HG03280 (cell line): Measurements from ENCODE around the gene GTF3C5.
"Not testable (repeated sequence)": the region's sequence is repeated elsewhere in the genome, so short reads cannot be mapped to it uniquely, and the experiment has no call there.

Experiments used
- ATAC-seq: cut with Tn5 transposase; IDR thresholded peaks from one replicate; pipeline ENCODE4 v1.9.1; 2021; ENCODE audit warnings: mild to moderate bottlenecking, moderate library complexity; ENCODE audit not compliant: unreplicated experiment

GTF3C5 gene

DNA sequence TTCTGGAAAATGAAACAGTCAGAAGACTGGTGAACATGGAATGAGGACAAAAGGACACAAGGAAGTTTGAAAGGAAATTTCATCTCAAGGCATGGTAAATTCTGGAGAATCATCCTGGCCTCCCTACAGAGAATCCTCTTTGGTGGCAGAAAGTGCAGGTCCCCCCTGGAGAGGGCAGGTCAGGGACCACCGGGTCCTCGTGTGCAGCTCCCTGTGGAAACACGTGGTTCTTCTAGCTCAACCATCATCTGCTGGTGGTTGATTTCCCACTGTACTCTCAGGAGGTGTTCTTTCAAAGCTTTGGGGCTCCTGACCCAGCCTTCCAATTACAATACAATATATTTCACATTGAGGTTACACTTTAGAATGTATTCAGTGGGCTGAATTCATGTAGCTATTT is 2.6 kb upstream of the GTF3C5 start:
- ATAC-seq, result no peak

DNA sequence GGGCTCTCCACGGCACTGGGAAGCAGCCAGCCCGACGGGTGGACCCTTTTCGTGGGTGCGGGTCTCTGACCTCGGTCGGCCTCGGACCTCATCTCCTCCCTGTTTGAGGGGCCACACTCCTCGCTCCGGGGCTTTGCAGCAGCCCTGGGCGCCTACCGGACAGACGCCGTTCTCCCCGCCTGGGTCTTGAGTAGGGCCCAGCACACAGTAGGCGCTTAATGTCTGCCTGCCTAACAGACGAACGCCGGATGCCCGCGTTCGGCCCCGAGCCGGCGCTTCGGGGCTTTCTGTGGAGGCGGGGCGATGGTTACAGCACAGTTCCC is 842 bp upstream of the GTF3C5 start:
- peak; percentile 9 for ATAC-seq

DNA sequence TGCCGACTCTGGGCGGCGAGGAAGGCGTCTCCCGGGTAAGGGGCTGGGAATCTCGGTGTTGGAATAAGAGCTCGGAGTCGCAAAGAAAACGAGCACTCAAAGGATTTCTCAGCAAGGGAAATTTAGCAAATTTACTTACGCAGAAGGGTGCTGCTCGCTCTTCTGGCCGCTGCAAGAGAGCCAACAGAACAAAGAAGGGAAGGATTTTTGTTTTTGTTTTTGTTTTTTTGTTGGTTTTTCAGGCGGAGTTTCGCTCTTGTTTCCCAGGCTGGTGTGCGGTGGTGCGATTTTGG is 279 bp downstream of the GTF3C5 start:
- ATAC-seq, result no peak

DNA sequence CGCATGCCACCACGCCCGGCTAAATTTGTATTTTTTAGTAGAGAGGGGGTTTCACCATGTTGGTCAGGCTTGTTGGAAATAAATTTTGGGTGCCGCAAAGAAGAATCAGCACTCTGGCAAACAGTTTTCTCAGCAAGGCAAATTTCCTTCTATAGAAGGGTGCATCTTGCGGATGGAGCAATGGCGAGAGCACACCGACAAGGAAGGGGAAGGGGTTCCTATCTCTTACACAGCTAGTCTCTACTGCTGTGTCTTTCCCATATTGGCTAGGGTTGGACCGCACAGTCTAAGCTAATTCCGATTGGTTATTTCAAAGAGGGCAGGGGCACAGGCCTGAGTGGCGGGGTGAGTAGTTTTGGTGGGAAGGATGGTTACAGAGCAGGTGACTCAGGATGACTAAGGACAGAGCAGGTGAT is 707 bp downstream of the GTF3C5 start:
- ATAC-seq, result no peak

DNA sequence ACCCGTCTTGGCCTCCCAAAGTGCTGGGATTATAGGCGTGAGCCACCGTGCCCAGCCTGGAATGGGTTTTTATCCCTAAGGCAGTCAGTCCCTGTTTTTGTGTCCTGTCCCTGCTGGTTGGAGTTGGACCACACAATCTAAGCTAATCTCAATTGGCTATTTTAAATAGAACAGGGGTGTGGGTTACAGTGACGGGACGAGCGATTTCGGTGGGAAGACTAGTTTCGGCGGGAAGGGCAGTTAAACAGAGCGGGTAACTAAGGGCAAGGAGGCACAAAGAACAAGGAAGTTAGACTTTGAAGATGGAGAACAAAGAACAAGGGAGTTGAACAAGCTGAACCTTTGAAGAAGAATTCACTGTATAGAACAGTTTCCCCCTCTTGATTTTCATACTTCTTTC is 1.4 kb downstream of the GTF3C5 start:
- no peak for ATAC-seq

DNA sequence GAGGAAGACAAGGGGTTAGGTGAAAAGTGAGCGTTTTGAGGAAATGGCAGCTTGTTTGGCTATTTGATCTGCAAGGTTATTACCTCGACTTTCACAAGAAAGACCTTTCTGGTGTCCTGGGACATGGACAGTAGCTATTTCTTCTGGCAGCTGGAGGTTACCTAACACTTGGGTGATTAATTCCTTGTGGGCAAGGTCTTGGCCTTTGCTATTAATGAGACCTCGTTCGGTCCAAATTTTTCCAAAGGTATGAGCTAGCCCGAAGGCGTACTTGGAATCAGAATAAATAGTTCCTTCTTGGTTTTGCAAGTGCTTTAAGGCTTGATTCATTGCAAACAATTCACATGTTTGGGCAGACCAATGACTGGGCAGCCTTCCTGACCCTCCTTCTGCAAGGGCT is 4.9 kb downstream of the GTF3C5 start:
- no peak for ATAC-seq

DNA sequence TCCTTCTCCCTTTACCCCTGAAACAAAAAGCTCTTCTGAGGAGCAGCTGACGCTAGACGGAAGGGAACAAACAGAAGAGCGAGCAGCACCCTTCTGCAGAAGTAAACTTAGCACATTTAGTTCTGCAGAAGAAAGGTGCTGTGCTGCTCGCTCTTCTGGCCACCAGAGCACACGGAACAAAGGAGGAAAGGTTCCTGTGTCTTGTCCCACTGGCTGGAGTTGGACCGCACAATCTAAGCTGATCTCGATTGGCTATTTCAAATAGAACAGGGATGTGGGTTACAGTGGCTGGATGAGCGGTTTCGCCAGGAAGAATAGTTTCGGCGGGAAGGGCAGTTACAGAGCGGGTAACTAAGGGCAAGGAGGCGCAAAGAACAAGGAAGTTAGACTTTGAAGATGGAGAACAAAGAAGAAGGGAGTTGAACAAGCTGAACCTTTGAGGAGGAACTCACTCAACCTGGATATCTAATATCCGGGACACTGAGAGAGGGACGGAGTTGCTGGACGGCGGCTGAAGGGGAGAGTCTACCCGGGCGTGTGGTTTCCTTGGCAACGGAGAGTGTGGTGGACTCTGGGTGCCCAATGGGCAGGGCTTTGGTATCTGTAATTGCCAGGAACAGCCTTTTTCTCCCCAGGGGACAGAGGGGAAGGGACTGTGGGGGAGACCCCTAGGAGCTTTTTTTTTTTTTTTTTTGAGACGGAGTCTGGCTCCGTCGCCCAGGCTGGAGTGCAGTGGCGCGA is 7.1 kb downstream of the GTF3C5 start:
- no peak for ATAC-seq

DNA sequence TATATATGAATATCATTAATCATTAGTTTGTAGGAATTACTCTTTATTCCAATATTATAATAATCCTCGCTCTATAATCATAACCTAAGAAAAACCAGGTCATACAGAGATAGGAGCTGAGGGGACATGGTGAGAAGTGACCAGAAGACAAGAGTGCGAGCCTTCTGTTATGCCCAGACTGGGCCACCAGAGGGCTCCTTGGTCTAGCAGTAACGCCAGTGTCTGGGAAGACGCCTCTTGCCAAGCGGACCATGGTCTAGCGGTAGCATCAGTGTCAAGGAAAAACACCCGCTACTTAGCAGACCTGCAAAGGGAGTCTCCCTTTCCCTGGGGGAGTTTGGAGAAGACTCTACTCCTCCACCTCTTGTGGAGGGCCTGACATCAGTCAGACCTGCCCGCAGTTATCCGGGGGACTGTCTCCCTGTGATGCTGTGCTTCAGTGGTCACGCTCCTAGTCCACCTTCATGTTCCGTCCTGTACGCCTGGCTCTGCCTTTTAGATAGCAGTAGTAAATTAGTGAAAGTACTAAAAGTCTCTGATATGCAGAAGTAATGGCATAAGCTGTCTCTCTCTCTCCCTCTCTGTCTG is 10.2 kb downstream of the GTF3C5 start:
- not testable (repeated sequence) for ATAC-seq

DNA sequence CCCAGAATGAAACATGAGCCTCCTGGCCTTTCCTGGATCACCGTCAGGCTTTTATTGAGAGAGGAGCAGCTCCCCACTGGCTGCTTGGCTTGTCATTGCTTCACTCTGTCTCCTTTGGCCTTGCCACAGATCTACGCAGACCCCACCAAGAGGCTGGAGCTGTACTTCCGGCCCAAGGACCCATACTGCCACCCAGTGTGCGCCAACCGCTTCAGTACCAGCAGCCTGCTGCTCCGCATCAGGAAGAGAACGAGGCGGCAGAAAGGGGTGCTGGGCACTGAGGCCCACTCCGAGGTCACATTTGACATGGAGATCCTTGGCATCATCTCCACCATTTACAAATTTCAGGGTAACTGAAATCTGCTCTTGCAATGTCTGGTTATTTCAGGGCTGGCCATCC is 11.2 kb downstream of the GTF3C5 start:
- no peak for ATAC-seq

DNA sequence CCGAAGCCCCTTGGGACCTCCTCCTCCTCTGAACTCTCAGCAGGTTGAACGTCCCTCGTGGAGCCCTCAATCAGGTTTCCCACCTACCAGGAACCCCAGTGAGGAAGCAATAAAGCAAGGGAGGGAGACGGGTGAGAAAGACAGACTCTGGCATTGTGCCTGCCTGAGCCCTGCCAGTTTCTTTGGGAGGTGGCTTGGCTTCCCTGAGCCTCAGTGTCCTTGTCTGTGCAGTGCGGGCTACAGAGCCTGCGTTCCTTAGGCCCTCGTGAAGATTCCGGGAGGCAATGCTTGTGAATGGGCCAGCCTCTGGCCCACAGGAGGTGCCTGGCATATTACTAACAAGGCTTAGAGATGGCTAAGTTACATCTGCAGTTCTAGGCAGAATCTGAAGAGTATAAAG is 11.9 kb downstream of the GTF3C5 start:
- ATAC-seq, result no peak

DNA sequence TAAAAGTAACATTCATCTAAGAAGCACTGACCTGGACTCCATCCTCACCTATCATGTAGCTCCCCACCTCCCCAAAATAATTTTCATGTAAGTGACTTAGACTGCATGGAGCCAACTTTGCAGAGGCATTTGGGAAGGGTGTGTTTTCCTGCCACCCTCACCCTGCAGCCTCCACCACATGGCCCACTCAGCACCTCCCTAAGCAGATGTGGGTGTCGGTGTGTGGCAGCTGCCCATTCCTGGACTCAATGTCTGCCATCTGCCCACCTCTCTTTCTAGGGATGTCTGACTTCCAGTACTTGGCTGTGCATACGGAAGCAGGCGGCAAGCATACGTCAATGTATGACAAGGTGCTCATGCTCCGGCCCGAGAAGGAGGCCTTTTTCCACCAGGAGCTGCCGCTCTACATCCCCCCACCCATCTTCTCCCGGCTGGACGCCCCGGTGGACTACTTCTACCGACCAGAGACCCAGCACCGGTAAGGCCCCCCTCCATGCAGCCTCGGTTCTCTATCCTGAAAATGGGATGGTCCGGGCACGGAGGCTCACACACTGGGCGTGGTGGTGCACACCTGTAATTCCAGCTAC is 12.7 kb downstream of the GTF3C5 start:
- ATAC-seq, result no peak

DNA sequence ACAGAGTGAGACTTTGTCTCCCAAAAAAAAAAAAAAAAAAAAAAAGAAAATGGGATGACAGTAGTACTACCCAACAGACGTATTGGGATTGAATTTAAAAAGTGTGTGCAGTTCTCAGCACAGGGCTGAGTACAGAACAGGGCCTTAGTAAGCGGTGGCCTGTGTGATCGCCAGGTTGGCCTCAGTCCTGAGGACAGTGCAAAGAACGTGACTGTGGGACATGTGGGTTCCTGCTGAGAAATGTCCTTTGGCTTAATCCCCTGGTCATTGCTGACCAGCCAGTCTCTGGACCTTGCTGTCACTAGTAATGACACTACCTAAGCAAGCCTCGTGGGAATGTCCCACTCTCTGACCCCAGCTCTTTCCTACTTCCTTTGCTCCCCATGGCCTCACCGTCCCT is 13.3 kb downstream of the GTF3C5 start:
- no peak for ATAC-seq

DNA sequence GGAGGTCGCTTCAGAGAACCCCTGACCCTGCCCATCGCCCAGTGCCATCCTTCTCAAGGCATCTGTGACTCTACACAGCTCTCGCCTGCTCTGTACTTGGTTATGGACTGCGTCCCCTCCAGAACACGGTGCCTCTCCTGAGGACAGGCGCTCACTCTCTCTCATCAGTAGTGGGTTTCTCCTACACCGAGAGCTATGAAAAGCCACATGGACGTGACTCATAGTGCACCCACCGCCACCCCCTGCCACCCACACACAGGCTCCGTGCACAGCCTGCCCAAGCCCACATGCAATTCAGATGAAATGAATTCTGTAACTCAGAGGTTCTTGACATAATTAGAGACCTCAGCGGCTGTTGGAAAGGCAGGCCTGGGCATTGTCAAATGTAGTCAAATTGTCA is 13.9 kb downstream of the GTF3C5 start:
- no peak for ATAC-seq

DNA sequence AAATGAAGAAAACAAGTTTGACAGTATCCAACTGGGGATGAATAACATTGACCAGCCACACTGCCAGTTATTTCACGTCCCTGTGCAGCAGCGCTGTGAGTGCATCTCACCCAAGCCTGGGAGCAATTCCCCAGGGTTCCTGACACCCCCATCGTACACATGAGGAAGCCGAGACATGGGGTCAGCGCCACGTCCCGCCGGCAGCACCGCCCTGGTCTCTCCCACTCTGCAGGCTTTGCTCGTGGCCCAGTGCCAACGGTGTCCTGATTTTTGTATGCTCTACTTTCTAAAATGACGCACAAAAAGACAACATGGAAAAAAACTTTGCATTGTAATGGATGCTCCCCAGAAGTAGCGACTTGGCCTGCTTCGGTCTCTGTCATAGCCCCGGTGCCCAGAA is 14.3 kb downstream of the GTF3C5 start:
- no peak for ATAC-seq

DNA sequence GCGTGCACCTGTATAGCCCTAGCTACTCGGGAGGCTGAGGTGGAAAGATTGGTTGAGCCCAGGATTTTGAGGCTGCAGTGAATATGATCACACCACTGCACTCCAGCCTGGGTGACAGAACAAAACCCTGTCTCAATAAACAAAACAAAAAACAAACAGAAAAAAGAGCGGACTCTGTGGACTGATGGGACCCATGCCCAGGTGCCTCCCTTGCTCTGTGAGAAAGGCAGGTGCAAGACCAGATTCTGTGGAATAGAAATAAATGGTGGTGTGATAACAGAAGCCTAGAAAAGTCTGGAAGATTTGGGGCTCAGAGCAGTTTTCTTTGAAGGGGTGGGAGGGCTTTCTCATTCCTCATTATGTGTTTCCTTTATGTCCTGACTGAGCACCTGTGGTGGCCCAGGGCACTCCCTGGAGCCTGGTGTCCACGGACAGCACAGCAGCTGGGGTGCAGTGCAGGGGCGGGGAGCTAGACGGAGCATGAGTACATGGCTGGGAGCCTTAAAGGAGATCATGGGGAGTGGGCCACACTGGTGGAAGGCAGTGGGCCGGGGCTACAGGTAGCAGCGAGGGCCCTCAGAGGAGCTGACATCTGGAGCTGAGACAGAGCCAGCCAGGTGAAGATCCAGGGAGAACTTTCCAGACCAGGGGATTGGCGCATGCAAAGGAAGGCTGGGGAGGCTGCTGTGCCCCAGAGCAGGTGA is 15.6 kb downstream of the GTF3C5 start:
- no peak for ATAC-seq

DNA sequence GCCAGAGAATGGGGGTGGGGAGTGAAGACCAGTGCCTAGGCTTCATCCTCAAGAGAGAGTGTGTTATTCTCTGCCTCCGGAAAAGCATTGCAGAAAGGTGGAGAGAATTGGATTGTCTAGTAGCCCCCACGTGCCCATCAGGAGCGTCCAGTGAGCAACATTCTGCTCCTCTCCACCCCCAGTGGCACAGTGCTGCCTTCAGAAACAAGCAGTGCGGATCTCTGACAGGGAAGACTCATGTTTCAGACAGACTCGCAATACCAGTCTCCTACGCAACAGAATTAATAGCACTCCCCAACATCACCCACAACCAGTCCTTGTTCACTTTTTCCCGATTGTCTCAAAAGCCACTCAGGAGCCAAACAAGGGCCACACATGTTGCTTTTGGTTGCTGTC is 16.1 kb downstream of the GTF3C5 start:
- ATAC-seq, result no peak

DNA sequence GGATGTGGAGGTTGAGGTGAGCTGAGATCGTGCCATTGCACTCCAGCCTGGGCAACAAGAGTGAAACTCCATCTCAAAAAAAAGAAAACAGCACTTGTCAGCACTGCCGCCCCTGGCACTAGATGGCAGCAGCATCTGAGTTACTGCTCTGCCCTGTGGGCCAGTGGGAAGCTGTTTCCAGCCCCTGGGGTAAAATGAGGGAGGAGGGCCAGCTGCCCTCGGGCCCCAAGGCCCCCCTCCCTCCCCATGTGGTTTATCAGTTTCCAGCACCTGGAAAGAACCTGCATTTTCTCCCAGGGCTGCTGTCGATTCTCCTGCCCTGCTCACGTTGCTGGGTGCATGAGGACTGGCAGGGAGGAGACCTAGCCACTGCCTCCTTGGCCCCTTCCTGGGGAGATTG is 17.8 kb downstream of the GTF3C5 start:
- ATAC-seq, result no peak

DNA sequence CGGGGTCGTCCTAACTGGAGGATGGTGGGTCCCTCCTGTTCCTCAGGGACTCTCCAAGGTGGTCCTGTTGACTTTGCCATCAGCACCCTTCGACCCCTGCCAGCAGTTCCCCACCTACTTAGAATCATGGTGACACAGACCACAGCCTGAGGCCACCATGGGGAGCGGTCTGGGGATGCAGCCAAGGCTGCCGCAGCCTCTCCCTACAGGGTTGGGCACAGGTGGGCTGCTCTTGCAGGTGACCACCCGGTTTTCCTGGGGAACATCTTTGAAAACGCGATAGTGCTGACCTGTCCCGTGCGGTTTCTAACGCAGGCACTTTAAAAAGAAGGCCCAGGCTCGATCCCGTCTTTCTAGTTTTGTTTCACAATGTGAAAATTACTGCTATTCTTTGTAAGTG is 18.2 kb downstream of the GTF3C5 start:
- no peak for ATAC-seq

DNA sequence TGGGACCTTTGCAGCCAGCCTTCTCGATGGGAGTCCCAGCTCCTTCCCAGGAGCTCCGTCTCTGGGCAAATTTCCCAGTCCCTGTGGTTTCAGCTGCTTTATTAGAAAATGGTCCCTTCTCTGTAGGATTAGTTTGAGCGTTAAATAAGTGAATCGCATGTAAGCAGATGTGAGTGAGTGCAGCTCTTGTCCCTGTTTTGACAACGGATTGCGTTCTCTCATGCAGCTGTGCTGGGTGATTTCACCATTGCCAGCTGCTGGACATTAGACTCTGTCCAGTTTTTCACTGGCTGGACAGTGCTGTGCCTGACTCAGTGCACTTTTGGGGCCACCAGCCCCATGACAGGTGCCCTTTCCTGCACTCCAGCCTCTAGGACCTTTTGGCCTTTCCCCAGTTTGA is 19.3 kb downstream of the GTF3C5 start:
- ATAC-seq, result no peak

DNA sequence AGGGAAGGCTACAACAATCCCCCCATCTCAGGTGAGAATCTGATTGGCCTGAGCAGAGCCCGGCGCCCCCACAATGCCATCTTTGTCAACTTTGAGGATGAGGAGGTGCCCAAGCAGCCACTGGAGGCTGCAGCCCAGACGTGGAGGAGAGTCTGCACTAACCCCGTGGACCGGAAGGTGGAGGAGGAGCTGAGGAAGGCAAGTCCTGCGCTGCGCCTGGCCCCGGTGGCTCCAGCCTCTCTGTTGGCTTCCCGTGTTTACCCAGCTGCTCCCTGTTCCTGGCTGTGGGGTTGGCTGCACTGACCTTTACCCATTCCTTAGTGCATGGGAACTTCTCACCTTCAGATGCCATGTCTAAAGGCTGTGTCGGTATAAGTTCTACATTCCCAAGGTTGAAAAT is 20.0 kb downstream of the GTF3C5 start:
- no peak for ATAC-seq

DNA sequence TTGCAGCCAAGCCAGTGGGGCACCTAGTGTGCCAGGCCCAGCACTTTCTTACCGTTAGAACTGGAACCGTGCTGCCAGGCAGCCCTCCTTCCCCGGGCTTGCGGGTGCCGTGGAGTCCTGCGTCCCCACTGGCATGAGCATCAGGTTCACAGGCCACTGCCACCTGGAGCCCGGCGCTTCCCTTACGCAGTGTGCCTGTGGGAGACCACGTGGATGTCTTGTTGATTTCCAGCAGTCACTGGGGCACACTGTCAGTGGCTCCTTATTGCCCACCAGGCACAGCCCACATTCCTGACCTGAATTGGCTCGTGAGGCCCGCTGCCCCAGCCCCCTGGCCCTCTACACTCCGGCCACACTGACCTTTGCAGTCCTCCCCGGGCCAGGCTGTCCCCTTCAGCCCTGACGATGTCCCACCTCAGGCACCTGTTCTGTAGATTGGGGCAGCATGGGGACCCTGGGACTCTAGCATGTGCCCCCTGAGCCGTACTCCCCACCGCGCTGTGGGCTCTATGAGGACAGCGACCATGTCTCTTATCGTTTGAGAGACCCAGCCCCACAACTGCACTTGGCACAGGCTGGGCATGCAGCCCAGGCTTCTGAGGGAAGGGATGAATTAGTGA is 20.6 kb downstream of the GTF3C5 start:
- no peak for ATAC-seq

DNA sequence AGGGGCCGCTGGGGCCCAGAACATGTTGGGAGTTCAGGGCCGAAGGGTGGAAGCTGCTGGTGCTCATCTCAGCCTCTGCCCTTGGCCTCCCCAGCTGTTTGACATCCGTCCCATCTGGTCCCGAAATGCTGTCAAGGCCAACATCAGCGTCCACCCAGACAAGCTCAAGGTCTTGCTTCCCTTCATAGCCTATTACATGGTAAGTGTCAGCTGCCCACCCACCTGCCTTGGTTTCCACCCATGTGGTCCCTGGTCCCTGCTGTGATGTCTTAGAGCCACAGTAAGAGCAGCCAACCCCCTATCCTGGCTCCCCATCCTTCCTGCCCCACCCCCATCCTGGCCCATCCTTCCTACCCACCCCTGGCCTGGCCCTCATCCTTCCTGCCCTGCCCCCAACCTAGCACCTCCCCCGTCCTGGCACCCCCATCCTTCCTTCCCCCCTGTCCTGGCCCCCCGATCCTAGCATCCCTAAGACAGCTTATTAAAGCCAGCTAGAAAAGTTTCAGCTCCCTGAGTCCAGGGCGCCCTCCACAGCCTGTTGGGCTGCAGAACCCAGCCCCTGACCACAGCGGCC is 21.3 kb downstream of the GTF3C5 start:
- ATAC-seq, result no peak
